DOHH2 (cell line): ENCODE data around the gene TPRG1L.
"Not testable (repeated sequence)": the region's sequence is repeated elsewhere in the genome, so short reads cannot be mapped to it uniquely, and the experiment has no call there.

Experiments used
- H3F3A ChIP-seq: fragments of 200-600 bp; sonication (generic), shearing (Covaris generic); 2 replicates; pipeline ENCODE4 v1.6.0; 2016; ENCODE audit warnings: antibody characterized with exemption, mild to moderate bottlenecking; ENCODE audit not compliant: control insufficient read depth, insufficient read depth
- H3K27ac ChIP-seq: fragments of 200-600 bp; sonication (generic); 2 replicates; pipeline ENCODE4 v1.5.1; 2014; ENCODE audit warnings: low read depth, mild to moderate bottlenecking, low read length, moderate library complexity
- H3K27me3 ChIP-seq: fragments of 200-600 bp; sonication (generic); 2 replicates; pipeline ENCODE4 v1.6.1; 2014; ENCODE audit warnings: mild to moderate bottlenecking, low read length, mixed read lengths; ENCODE audit not compliant: control insufficient read depth
- H3K36me3 ChIP-seq: fragments of 200-600 bp; sonication (generic); 2 replicates; pipeline ENCODE4 v1.6.1; 2014; ENCODE audit warnings: mild to moderate bottlenecking, low read length, moderate library complexity, mixed read lengths; ENCODE audit not compliant: control insufficient read depth
- H3K4me1 ChIP-seq: fragments of 200-600 bp; sonication (generic); 2 replicates; pipeline ENCODE4 v1.6.1; 2014; ENCODE audit warnings: mild to moderate bottlenecking, low read length, mixed read lengths; ENCODE audit not compliant: control insufficient read depth
- H3K4me2 ChIP-seq: fragments of 200-600 bp; sonication (generic); 2 replicates; pipeline ENCODE4 v1.6.0; 2014; ENCODE audit warnings: mild to moderate bottlenecking, low read length, moderate library complexity
- H3K4me3 ChIP-seq: fragments of 200-600 bp; sonication (generic); 2 replicates; pipeline ENCODE4 v1.5.1; 2014; ENCODE audit warnings: mild to moderate bottlenecking, low read length, mixed read lengths
- H3K79me2 ChIP-seq: fragments of 200-600 bp; sonication (generic); 2 replicates; pipeline ENCODE4 v1.6.1; 2014; ENCODE audit warnings: mild to moderate bottlenecking, low read length, mixed read lengths; ENCODE audit not compliant: control insufficient read depth
- H3K9me2 ChIP-seq: fragments of 200-600 bp; sonication (generic); replicated peaks from 2 replicates; pipeline ENCODE4 v1.6.1; 2014; ENCODE audit warnings: mild to moderate bottlenecking, low read length, mixed read lengths; ENCODE audit not compliant: control insufficient read depth
- H3K9me3 ChIP-seq: fragments of 200-600 bp; sonication (generic); 2 replicates; pipeline ENCODE4 v1.6.1; 2014; ENCODE audit warnings: antibody characterized with exemption, low read length, mixed read lengths; ENCODE audit not compliant: control insufficient read depth, insufficient read depth
- H4K20me1 ChIP-seq: fragments of 200-600 bp; sonication (generic); 2 replicates; pipeline ENCODE4 v1.6.0; 2014; ENCODE audit warnings: low read depth, mild to moderate bottlenecking, antibody characterized with exemption, low read length, moderate library complexity; ENCODE audit not compliant: control insufficient read depth, insufficient read depth
- EZH2phosphoT487 ChIP-seq: fragments of 200-600 bp; sonication (generic); IDR thresholded peaks from 2 replicates; pipeline ENCODE4 v1.6.1; 2017; ENCODE audit warnings: borderline replicate concordance, mild to moderate bottlenecking, antibody characterized with exemption, low read length, moderate library complexity, mixed read lengths
- TF ChIP-seq, protein P1 (sequence below): fragments of 200-600 bp; sonication (generic); IDR thresholded peaks from one replicate; pipeline ENCODE4 v1.5.1; 2014; ENCODE audit warnings: antibody characterized with exemption, mild to moderate bottlenecking, low read depth, low read length; ENCODE audit not compliant: poor library complexity, severe bottlenecking

TPRG1L gene

GRCh38 chr1:3620708-3621107 is 4.1 kb upstream of the TPRG1L start:
- peaks cover 5% of the 10 kb centered on the region; the same call in 1 of the 2 replicates for H3K27me3 ChIP-seq
- TF ChIP-seq EZH2phosphoT487: no peak
- TF ChIP-seq, protein P1, sequence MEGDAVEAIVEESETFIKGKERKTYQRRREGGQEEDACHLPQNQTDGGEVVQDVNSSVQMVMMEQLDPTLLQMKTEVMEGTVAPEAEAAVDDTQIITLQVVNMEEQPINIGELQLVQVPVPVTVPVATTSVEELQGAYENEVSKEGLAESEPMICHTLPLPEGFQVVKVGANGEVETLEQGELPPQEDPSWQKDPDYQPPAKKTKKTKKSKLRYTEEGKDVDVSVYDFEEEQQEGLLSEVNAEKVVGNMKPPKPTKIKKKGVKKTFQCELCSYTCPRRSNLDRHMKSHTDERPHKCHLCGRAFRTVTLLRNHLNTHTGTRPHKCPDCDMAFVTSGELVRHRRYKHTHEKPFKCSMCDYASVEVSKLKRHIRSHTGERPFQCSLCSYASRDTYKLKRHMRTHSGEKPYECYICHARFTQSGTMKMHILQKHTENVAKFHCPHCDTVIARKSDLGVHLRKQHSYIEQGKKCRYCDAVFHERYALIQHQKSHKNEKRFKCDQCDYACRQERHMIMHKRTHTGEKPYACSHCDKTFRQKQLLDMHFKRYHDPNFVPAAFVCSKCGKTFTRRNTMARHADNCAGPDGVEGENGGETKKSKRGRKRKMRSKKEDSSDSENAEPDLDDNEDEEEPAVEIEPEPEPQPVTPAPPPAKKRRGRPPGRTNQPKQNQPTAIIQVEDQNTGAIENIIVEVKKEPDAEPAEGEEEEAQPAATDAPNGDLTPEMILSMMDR: no peak
- H3K9me2 ChIP-seq: no peaks in the 10 kb centered on the region
- H3K4me3 ChIP-seq: no peak overlapping the region
- H3K4me2 ChIP-seq: no peak overlapping the region
- no peaks in the 10 kb centered on the region for H3K79me2 ChIP-seq
- H3K36me3 ChIP-seq: no peaks in the 10 kb centered on the region
- H3K27ac ChIP-seq: no peak overlapping the region
- H3F3A ChIP-seq: no peaks in the 10 kb centered on the region
- no peaks in the 10 kb centered on the region for H4K20me1 ChIP-seq
- H3K4me1 ChIP-seq: peaks cover 13% of the 10 kb centered on the region
- H3K9me3 ChIP-seq: no peaks in the 10 kb centered on the region

DNA sequence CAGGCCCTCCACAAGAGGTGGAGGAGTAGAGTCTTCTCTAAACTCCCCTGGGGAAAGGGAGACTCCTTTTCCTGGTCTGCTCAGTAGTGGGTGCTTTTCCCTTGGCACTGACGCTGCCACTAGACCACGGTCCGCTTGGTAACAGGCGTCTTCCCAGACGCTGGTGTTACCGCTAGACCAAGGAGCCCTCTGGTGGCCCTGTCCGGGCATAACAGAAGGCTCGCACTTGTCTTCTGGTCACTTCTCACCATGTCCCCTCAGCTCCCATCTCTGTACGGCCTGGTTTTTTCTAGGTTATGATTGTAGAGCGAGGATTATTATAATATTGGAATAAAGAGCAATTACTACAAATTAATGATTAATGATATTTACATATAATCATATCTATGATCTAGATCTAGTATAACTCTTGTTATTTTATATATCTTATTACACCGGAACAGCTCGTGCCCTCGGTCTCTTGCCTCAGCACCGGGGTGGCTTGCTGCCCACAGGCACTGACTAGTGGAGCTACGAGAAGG is 3.6 kb upstream of the TPRG1L start:
- not testable (repeated sequence) for H3F3A ChIP-seq, H3K9me2 ChIP-seq, H3K36me3 ChIP-seq, H4K20me1 ChIP-seq, H3K9me3 ChIP-seq, H3K4me2 ChIP-seq, H3K4me3 ChIP-seq, H3K79me2 ChIP-seq, H3K27me3 ChIP-seq, H3K27ac ChIP-seq
- TF ChIP-seq, protein P1: peak; percentile 35
- peaks cover 16% of the 10 kb centered on the region for H3K4me1 ChIP-seq

DNA sequence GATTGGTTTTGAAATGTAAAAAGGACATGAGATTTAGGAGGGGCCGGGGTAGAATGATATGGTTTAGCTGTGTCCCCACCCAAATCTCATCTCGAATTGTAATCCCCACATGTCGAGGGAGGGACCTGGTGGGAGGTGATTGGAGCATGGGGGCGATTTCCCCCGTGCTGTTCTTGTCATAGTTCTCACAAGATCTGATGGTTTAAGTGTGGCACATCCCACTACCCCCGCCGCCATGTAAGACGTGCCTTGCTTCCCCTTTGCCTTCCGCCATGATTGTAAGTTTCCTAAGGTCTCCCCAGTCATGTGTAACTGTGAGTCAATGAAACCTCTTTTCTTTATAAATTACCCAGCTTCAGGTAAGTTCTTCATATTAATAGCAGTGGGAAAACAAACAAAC is 2.7 kb upstream of the TPRG1L start:
- H3K4me2 ChIP-seq, H3K9me3 ChIP-seq, H3K9me2 ChIP-seq, H3K79me2 ChIP-seq, H3F3A ChIP-seq, H3K27ac ChIP-seq, H3K4me3 ChIP-seq, H3K27me3 ChIP-seq, H3K36me3 ChIP-seq, H4K20me1 ChIP-seq: not testable (repeated sequence)
- H3K4me1 ChIP-seq: peaks cover 16% of the 10 kb centered on the region

GRCh38 chr1:3623441-3624199 is 1.2 kb upstream of the TPRG1L start:
- TF ChIP-seq, protein P1: no peak
- no peak for TF ChIP-seq EZH2phosphoT487
- Histone ChIP-seq H3K4me2 (peak overlapping the region; percentile 95), H3K4me1 (peaks cover 16% of the 10 kb centered on the region), H3K27ac (no peak overlapping the region), H3K9me2 (no peaks in the 10 kb centered on the region), H3K27me3 (peaks cover 5% of the 10 kb centered on the region; the same call in 1 of the 2 replicates), H3K4me3 (peak overlapping the region; percentile 97), H4K20me1 (no peaks in the 10 kb centered on the region), H3K36me3 (peaks cover 8% of the 10 kb centered on the region), H3K79me2 (no peaks in the 10 kb centered on the region), H3K9me3 (no peaks in the 10 kb centered on the region), H3F3A (no peaks in the 10 kb centered on the region)
